Upper lobe of left lung (tissue), 4 donors: ENCODE measurements around the gene TMEM123.

Experiments used
- EP300 ChIP-seq, 4 donors: sonication (generic); formaldehyde crosslinking; IDR thresholded peaks; one replicate each; pipeline ENCODE4 v1.5.1; 2017; ENCODE audit warnings: antibody characterized with exemption in 4 of 4, control low read depth in 2 of 4
- POLR2A ChIP-seq, 4 donors: fragments of 450-650 bp; IDR thresholded peaks; one replicate each; pipeline ENCODE4 v1.5.1; 2016 to 2017; ENCODE audit warnings: antibody characterized with exemption in 4 of 4, mild to moderate bottlenecking in 2 of 4
- POLR2AphosphoS5 ChIP-seq, 2 donors: sonication (generic); formaldehyde crosslinking; IDR thresholded peaks; one replicate each; pipeline ENCODE4 v1.5.1; 2017; ENCODE audit warnings: antibody characterized with exemption in 2 of 2
- TF ChIP-seq, protein P1 (sequence below), 6 experiments: fragments of 450-650 bp in 4 of 6; fragments of 200-600 bp in 2 of 6; sonication (generic) in 2 of 6; IDR thresholded peaks; one replicate each; pipeline ENCODE4 v1.5.1; 2016 to 2019; ENCODE audit warnings: antibody characterized with exemption in 6 of 6

DNA sequence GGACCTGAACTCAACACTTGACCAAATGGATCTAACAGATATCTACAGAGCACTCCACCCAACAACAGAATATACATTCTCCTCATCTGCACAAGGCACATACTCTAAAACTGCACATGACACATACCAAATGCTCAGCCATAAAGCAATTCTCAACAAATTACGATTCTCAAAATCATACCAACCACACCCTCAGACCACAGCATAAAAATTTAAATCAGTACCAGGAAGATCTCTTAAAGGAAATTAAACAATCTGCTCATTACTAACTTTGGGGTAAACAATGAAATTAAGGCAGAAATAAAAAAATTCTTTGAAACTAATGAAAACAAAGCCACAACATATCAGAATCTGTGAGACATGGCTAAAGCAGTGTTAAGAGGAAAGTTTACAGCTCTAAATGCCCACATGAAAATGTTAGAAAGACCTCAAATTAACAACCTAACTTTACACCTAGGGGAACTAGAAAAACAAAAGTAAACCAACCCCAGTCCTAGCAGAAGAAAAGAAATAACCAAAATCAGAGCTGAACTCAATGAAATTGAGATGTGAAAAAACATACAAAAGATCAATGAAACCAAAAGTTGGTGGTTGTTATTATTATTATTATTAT lies 37.2 kb downstream of the TMEM123 start:
- TF ChIP-seq POLR2A (IDR thresholded peaks at IDR 0.05) (no peak), POLR2AphosphoS5 (IDR thresholded peaks at IDR 0.05) (no peak), EP300 (IDR thresholded peaks at IDR 0.05) (no peak)
- TF ChIP-seq, protein P1, sequence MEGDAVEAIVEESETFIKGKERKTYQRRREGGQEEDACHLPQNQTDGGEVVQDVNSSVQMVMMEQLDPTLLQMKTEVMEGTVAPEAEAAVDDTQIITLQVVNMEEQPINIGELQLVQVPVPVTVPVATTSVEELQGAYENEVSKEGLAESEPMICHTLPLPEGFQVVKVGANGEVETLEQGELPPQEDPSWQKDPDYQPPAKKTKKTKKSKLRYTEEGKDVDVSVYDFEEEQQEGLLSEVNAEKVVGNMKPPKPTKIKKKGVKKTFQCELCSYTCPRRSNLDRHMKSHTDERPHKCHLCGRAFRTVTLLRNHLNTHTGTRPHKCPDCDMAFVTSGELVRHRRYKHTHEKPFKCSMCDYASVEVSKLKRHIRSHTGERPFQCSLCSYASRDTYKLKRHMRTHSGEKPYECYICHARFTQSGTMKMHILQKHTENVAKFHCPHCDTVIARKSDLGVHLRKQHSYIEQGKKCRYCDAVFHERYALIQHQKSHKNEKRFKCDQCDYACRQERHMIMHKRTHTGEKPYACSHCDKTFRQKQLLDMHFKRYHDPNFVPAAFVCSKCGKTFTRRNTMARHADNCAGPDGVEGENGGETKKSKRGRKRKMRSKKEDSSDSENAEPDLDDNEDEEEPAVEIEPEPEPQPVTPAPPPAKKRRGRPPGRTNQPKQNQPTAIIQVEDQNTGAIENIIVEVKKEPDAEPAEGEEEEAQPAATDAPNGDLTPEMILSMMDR (IDR thresholded peaks at IDR 0.05), result no peak
